Cardiac muscle cell (in vitro differentiated cells and primary cell): ENCODE results near the gene HOXD9. TPM values are rescaled to one million over a fixed set of nuclear protein-coding genes. Genes with fewer than 3 reads are reported as not detected.

Experiments used
- DNase-seq, 2 donors: peaks; one replicate each; pipeline versions ENCODE4 v3.0.0 to v3.0.0-alpha.2; 2010 to 2017; ENCODE audit warnings: low read depth in 1 of 2, low spot score in 1 of 2
- H3K27ac ChIP-seq: fragments of 200-600 bp; sonication (generic); 2 replicates; pipeline ENCODE4 v1.5.1; 2016
- H3K27me3 ChIP-seq: fragments of 200-600 bp; sonication (generic); 2 replicates; pipeline ENCODE4 v1.6.0; 2016; ENCODE audit warnings: control low read depth
- H3K36me3 ChIP-seq: fragments of 200-600 bp; sonication (generic); 2 replicates; pipeline ENCODE4 v1.5.1; 2016; ENCODE audit warnings: control low read depth
- H3K4me1 ChIP-seq: fragments of 200-600 bp; sonication (generic); 2 replicates; pipeline ENCODE4 v1.8.1; 2017; ENCODE audit warnings: low read depth, mild to moderate bottlenecking, mixed run types
- H3K4me3 ChIP-seq: fragments of 200-600 bp; sonication (generic); 2 replicates; pipeline ENCODE4 v1.5.1; 2016; ENCODE audit warnings: mild to moderate bottlenecking
- H3K9me3 ChIP-seq: fragments of 200-600 bp; sonication (generic); 2 replicates; pipeline ENCODE4 v1.5.1; 2017; ENCODE audit warnings: low read depth, mild to moderate bottlenecking, control low read depth
- CTCF ChIP-seq: IDR thresholded peaks from 2 replicates; pipeline ENCODE4 v1.5.1; 2012; ENCODE audit warnings: low read depth, mild to moderate bottlenecking, low read length
- polyA plus RNA-seq: library from polyadenylated mRNA; unstranded; fragments of >200 nt; fragmentation: Nextera tagmentation; extraction: Ambion mirVana; gene quantifications from 2 replicates; pipeline ENCODE4 v1.2.1, GENCODE V29; 2016
- total RNA-seq: library from RNA; depleted of rRNA; stranded (reverse); fragments of >200 nt; gene quantifications from 2 replicates; pipeline ENCODE4 v1.2.3, GENCODE V29; 2016

HOXD9 gene
- total and polyA plus RNA-seq, 2 experiments from 2014 or later: not detected

GRCh38 chr2:176124110-176124946, 1.8 kb downstream of the HOXD9 start:
- no peak overlapping the region for H3K4me3 ChIP-seq
- TF ChIP-seq CTCF: no peak

GRCh38 chr2:176124947-176125771, 2.6 kb downstream of the HOXD9 start:
- no peak overlapping the region for H3K4me3 ChIP-seq
- no peak overlapping the region for H3K27ac ChIP-seq
- H3K9me3 ChIP-seq: no peaks in the 10 kb centered on the region
- H3K27me3 ChIP-seq: peaks cover 100% of the 10 kb centered on the region
- H3K4me1 ChIP-seq: no peaks in the 10 kb centered on the region
- TF ChIP-seq CTCF: no peak
- DNase-seq: no peak
- H3K36me3 ChIP-seq: no peaks in the 10 kb centered on the region

More at GRCh38 chr2:176124110-176124946, 1.8 kb downstream of the HOXD9 start:
- no peaks in the 10 kb centered on the region for H3K36me3 ChIP-seq
- DNase-seq: no peak
- no peak overlapping the region for H3K27ac ChIP-seq
- no peaks in the 10 kb centered on the region for H3K4me1 ChIP-seq
- H3K9me3 ChIP-seq: no peaks in the 10 kb centered on the region
- peaks cover 100% of the 10 kb centered on the region for H3K27me3 ChIP-seq

DNA sequence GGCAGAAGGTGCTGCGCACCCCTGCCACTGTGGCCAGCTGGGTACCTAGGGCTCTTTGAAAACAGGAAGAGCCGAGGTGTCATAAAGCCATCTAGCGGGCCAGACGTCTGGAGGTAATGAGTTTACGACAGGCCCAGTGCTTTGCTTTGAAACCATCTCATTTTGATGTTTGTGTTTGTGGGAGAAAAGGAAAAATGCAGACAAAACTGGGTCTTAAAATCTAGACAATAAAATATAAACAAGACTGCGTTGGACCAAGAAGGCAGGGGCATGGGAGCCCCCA, 3.2 kb downstream of the HOXD9 start:
- peaks cover 100% of the 10 kb centered on the region for H3K27me3 ChIP-seq
- no peak overlapping the region for H3K4me3 ChIP-seq
- H3K4me1 ChIP-seq: no peaks in the 10 kb centered on the region
- H3K27ac ChIP-seq: no peak overlapping the region
- no peaks in the 10 kb centered on the region for H3K9me3 ChIP-seq
- no peak for DNase-seq
- no peaks in the 10 kb centered on the region for H3K36me3 ChIP-seq
- no peak for TF ChIP-seq CTCF

GRCh38 chr2:176126929-176127773, 4.6 kb downstream of the HOXD9 start:
- H3K27ac ChIP-seq: no peak overlapping the region
- TF ChIP-seq CTCF: peak; percentile 70
- no peaks in the 10 kb centered on the region for H3K36me3 ChIP-seq
- H3K9me3 ChIP-seq: no peaks in the 10 kb centered on the region
- peaks cover 100% of the 10 kb centered on the region for H3K27me3 ChIP-seq
- no peaks in the 10 kb centered on the region for H3K4me1 ChIP-seq
- DNase-seq: peak; percentile 72 to 82
- no peak overlapping the region for H3K4me3 ChIP-seq

GRCh38 chr2:176127774-176128072, 5.2 kb downstream of the HOXD9 start:
- Histone ChIP-seq H3K4me1 (no peaks in the 10 kb centered on the region), H3K27ac (no peak overlapping the region), H3K36me3 (no peaks in the 10 kb centered on the region), H3K27me3 (peaks cover 100% of the 10 kb centered on the region), H3K9me3 (no peaks in the 10 kb centered on the region), H3K4me3 (no peak overlapping the region)
- DNase-seq: no peak
- no peak for TF ChIP-seq CTCF
